Smooth muscle cell (in vitro differentiated cells): ENCODE measurements around the gene UBE2O. TPM values are rescaled to one million over a fixed set of nuclear protein-coding genes. Genes with fewer than 3 reads are reported as not detected.

Experiments
- DNase-seq: peaks from one replicate; lab custom pipeline; 2025; ENCODE audit not compliant: unreplicated experiment; lab: John Stamatoyannopoulos, UW
- H2AFZ ChIP-seq: fragments of 200-600 bp; sonication (generic); 2 replicates; pipeline ENCODE4 v1.6.0; 2016; ENCODE audit warnings: antibody characterized with exemption, low read depth, mild to moderate bottlenecking
- H3F3A ChIP-seq: fragments of 200-600 bp; sonication (generic); 2 replicates; pipeline ENCODE4 v1.6.0; 2017; ENCODE audit warnings: antibody characterized with exemption, low read depth
- H3K27ac ChIP-seq: fragments of 200-600 bp; sonication (generic); 2 replicates; pipeline ENCODE4 v1.5.1; 2016; ENCODE audit warnings: low read depth, mild to moderate bottlenecking
- H3K27me3 ChIP-seq: fragments of 200-600 bp; sonication (generic); 2 replicates; pipeline ENCODE4 v1.6.1; 2016; ENCODE audit warnings: low read depth, mild to moderate bottlenecking
- H3K36me3 ChIP-seq: fragments of 200-600 bp; sonication (generic); 2 replicates; pipeline ENCODE4 v1.5.1; 2016; ENCODE audit warnings: low read depth
- H3K4me1 ChIP-seq: fragments of 200-600 bp; sonication (generic); 2 replicates; pipeline ENCODE4 v1.5.1; 2016; ENCODE audit warnings: low read depth
- H3K4me2 ChIP-seq: fragments of 200-600 bp; sonication (generic); 2 replicates; pipeline ENCODE4 v1.6.0; 2016; ENCODE audit warnings: mild to moderate bottlenecking
- H3K4me3 ChIP-seq: fragments of 200-600 bp; sonication (generic); 2 replicates; pipeline ENCODE4 v1.5.1; 2016; ENCODE audit warnings: mild to moderate bottlenecking
- H3K79me2 ChIP-seq: fragments of 200-600 bp; sonication (generic); 2 replicates; pipeline ENCODE4 v1.6.0; 2016; ENCODE audit warnings: low read depth, mild to moderate bottlenecking
- H3K9ac ChIP-seq: fragments of 200-600 bp; sonication (generic); 2 replicates; pipeline ENCODE4 v1.6.0; 2016; ENCODE audit warnings: low read depth
- H3K9me3 ChIP-seq: fragments of 200-600 bp; sonication (generic); replicated peaks from 2 replicates; pipeline ENCODE4 v1.5.1; 2016; ENCODE audit warnings: low read depth
- H4K20me1 ChIP-seq: fragments of 200-600 bp; sonication (generic); 2 replicates; pipeline ENCODE4 v1.6.0; 2016; ENCODE audit warnings: low read depth
- CTCF ChIP-seq: fragments of 200-600 bp; sonication (generic); IDR thresholded peaks from 2 replicates; pipeline ENCODE4 v1.5.1; 2017; ENCODE audit warnings: borderline replicate concordance, mild to moderate bottlenecking, antibody characterized with exemption; ENCODE audit not compliant: insufficient read depth, poor library complexity, severe bottlenecking
- WGBS: methylation state at CpG from one replicate; pipeline ENCODE4 v1.1.7; 2016; ENCODE audit warnings: low lambda C conversion rate; 5-methylcytosine and 5-hydroxymethylcytosine counted together
- polyA plus RNA-seq: library from polyadenylated mRNA; unstranded; fragments of >200 nt; fragmentation: Nextera tagmentation; extraction: Ambion mirVana; gene quantifications from 2 replicates; pipeline ENCODE4 v1.2.1, GENCODE V29; 2016
- total RNA-seq: library from RNA; depleted of rRNA; stranded (reverse); fragments of >200 nt; gene quantifications from 2 replicates; pipeline ENCODE4 v1.2.3, GENCODE V29; 2014

Gene UBE2O
- total and polyA plus RNA-seq, 2 experiments from 2014 or later = 10.1 to 12.1 TPM

GRCh38 chr17:76453431-76453743 is 435 bp upstream of the UBE2O start:
- no peak overlapping the region for H3K9ac ChIP-seq
- no peaks in the 10 kb centered on the region for H3K9me3 ChIP-seq
- H3K27me3 ChIP-seq = no peaks in the 10 kb centered on the region
- H3K4me1 ChIP-seq = peaks cover 11% of the 10 kb centered on the region
- peaks cover 44% of the 10 kb centered on the region for H3K79me2 ChIP-seq
- H3K27ac ChIP-seq = no peak overlapping the region
- no peak overlapping the region for H2AFZ ChIP-seq
- DNase-seq = no peak
- H3K4me2 ChIP-seq = no peak overlapping the region
- TF ChIP-seq CTCF = no peak
- 50% methylated on average over 6 of the region's 6 CpGs for WGBS
- peaks cover 37% of the 10 kb centered on the region for H4K20me1 ChIP-seq
- no peaks in the 10 kb centered on the region for H3K36me3 ChIP-seq
- no peaks in the 10 kb centered on the region for H3F3A ChIP-seq
- H3K4me3 ChIP-seq = no peak overlapping the region

GRCh38 chr17:76452127-76452659 is 759 bp downstream of the UBE2O start:
- no peak for TF ChIP-seq CTCF
- Histone ChIP-seq H3K9me3 (no peaks in the 10 kb centered on the region), H3K4me1 (peaks cover 11% of the 10 kb centered on the region), H3F3A (no peaks in the 10 kb centered on the region), H4K20me1 (peaks cover 49% of the 10 kb centered on the region), H3K4me3 (peak overlapping the region; percentile 99), H3K36me3 (no peaks in the 10 kb centered on the region), H3K27me3 (no peaks in the 10 kb centered on the region), H2AFZ (no peak overlapping the region), H3K27ac (no peak overlapping the region), H3K9ac (peak overlapping the region; percentile 90), H3K4me2 (peak overlapping the region; percentile 99), H3K79me2 (peaks cover 55% of the 10 kb centered on the region)
- DNase-seq = peak; percentile 37
- WGBS = 1% methylated on average over 24 of the region's 29 CpGs

- DNase-seq = no peak
- no peaks in the 10 kb centered on the region for H3K9me3 ChIP-seq
- H2AFZ ChIP-seq = no peak overlapping the region
- peak overlapping the region; percentile 99 for H3K4me2 ChIP-seq
- H3K27me3 ChIP-seq = no peaks in the 10 kb centered on the region
- H3K27ac ChIP-seq = no peak overlapping the region
- H3K4me1 ChIP-seq = peaks cover 11% of the 10 kb centered on the region
- no peaks in the 10 kb centered on the region for H3F3A ChIP-seq
- peak overlapping the region; percentile 99 for H3K4me3 ChIP-seq
- no peak overlapping the region for H3K9ac ChIP-seq
- TF ChIP-seq CTCF = no peak
- H3K36me3 ChIP-seq = no peaks in the 10 kb centered on the region
- H3K79me2 ChIP-seq = peaks cover 57% of the 10 kb centered on the region
- WGBS = 55% methylated on average over 6 of the region's 6 CpGs
- peaks cover 56% of the 10 kb centered on the region for H4K20me1 ChIP-seq
Measured at GRCh38 chr17:76451506-76451905, 1.4 kb downstream of the UBE2O start.

GRCh38 chr17:76449126-76449525 is 3.8 kb downstream of the UBE2O start:
- no peak overlapping the region for H3K9ac ChIP-seq
- no peak for DNase-seq
- no peak overlapping the region for H3K4me2 ChIP-seq
- H4K20me1 ChIP-seq = peaks cover 80% of the 10 kb centered on the region
- H3K27ac ChIP-seq = no peak overlapping the region
- H3K4me1 ChIP-seq = peaks cover 30% of the 10 kb centered on the region
- no peak for TF ChIP-seq CTCF
- no peak overlapping the region for H3K4me3 ChIP-seq
- H3K36me3 ChIP-seq = no peaks in the 10 kb centered on the region
- WGBS = 98% methylated on average over 6 of the region's 6 CpGs
- H3K79me2 ChIP-seq = peaks cover 73% of the 10 kb centered on the region
- H3K9me3 ChIP-seq = no peaks in the 10 kb centered on the region
- no peaks in the 10 kb centered on the region for H3F3A ChIP-seq
- H2AFZ ChIP-seq = no peak overlapping the region
- H3K27me3 ChIP-seq = no peaks in the 10 kb centered on the region
